H1 (cell line): ENCODE measurements around the gene LHFPL2.

ENCODE experiments used
- ATF2 ChIP-seq: IDR thresholded peaks from 2 replicates; pipeline ENCODE4 v1.6.1; 2012; ENCODE audit warnings: low read length, inconsistent platforms
- ATF3 ChIP-seq: IDR thresholded peaks from 2 replicates; pipeline ENCODE4 v1.6.1; 2011; ENCODE audit warnings: low read depth, mild to moderate bottlenecking, low read length; ENCODE audit not compliant: insufficient read depth
- CEBPB ChIP-seq: IDR thresholded peaks from 2 replicates; pipeline ENCODE4 v1.6.1; 2012; ENCODE audit warnings: low read depth, low read length
- EP300 ChIP-seq, 2 experiments: IDR thresholded peaks; 1 replicate in 1 of 2; 2 replicates in 1 of 2; pipeline ENCODE4 v1.6.1; 2011 to 2012; ENCODE audit warnings: low read depth in 2 of 2, low read length in 2 of 2, mild to moderate bottlenecking in 2 of 2, borderline replicate concordance in 1 of 2, inconsistent platforms in 1 of 2, moderate library complexity in 1 of 2
- EZH2 ChIP-seq: fragments of 200-600 bp; sonication (generic); IDR thresholded peaks from 2 replicates; pipeline ENCODE4 v1.7.1; 2012; ENCODE audit warnings: low read depth, mild to moderate bottlenecking, moderate library complexity, low read length, inconsistent platforms; ENCODE audit not compliant: severe bottlenecking
- GTF2F1 ChIP-seq: IDR thresholded peaks from 2 replicates; pipeline ENCODE4 v1.6.1; 2012; ENCODE audit warnings: low read depth, low read length, improper control_type of control experiment, borderline replicate concordance
- MAFK ChIP-seq: IDR thresholded peaks from 2 replicates; pipeline ENCODE4 v1.6.1; 2012; ENCODE audit warnings: low read depth, mild to moderate bottlenecking, improper control_type of control experiment, low read length
- MAX ChIP-seq: IDR thresholded peaks from 2 replicates; pipeline ENCODE4 v1.6.1; 2012; ENCODE audit warnings: inconsistent platforms
- NANOG ChIP-seq: IDR thresholded peaks from 2 replicates; pipeline ENCODE4 v1.6.1; 2011; ENCODE audit warnings: low read length, low read depth, mild to moderate bottlenecking, inconsistent platforms; ENCODE audit not compliant: insufficient read depth, poor library complexity, severe bottlenecking
- POLR2A ChIP-seq, 2 experiments: IDR thresholded peaks; 1 replicate in 1 of 2; 2 replicates in 1 of 2; pipeline ENCODE4 v1.6.1; 2011; ENCODE audit warnings: low read depth in 2 of 2, low read length in 2 of 2, mild to moderate bottlenecking in 2 of 2; ENCODE audit errors: control extremely low read depth in 1 of 2
- RFX5 ChIP-seq: IDR thresholded peaks from 2 replicates; pipeline ENCODE4 v1.6.1; 2011; ENCODE audit warnings: low read depth, low read length, improper control_type of control experiment, borderline replicate concordance
- TAF7 ChIP-seq: optimal IDR thresholded peaks from 2 replicates; pipeline ENCODE3; 2011; ENCODE audit warnings: low read depth, mild to moderate bottlenecking, inconsistent platforms, low read length, moderate library complexity, borderline replicate concordance
- USF2 ChIP-seq: IDR thresholded peaks from 2 replicates; pipeline ENCODE4 v1.6.1; 2011; ENCODE audit warnings: low read length, improper control_type of control experiment
- TF ChIP-seq, protein P1 (sequence below), 3 experiments: IDR thresholded peaks; 1 replicate in 2 of 3; 2 replicates in 1 of 3; pipeline versions ENCODE4 v1.5.1 to v1.6.1; 2011; ENCODE audit warnings: low read length in 3 of 3, mild to moderate bottlenecking in 3 of 3, inconsistent platforms in 2 of 3, low read depth in 1 of 3, moderate library complexity in 1 of 3; ENCODE audit not compliant: insufficient read depth in 1 of 3; ENCODE audit errors: control extremely low read depth in 1 of 3

- TF ChIP-seq, protein P1, sequence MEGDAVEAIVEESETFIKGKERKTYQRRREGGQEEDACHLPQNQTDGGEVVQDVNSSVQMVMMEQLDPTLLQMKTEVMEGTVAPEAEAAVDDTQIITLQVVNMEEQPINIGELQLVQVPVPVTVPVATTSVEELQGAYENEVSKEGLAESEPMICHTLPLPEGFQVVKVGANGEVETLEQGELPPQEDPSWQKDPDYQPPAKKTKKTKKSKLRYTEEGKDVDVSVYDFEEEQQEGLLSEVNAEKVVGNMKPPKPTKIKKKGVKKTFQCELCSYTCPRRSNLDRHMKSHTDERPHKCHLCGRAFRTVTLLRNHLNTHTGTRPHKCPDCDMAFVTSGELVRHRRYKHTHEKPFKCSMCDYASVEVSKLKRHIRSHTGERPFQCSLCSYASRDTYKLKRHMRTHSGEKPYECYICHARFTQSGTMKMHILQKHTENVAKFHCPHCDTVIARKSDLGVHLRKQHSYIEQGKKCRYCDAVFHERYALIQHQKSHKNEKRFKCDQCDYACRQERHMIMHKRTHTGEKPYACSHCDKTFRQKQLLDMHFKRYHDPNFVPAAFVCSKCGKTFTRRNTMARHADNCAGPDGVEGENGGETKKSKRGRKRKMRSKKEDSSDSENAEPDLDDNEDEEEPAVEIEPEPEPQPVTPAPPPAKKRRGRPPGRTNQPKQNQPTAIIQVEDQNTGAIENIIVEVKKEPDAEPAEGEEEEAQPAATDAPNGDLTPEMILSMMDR (IDR thresholded peaks at IDR 0.05; ENCODE audit: control extremely low read depth in 1 of 3, insufficient read depth in 1 of 3, low read depth in 1 of 3, low read length in 3 of 3) = no peak
- TF ChIP-seq RFX5 = no peak
- TF ChIP-seq MAX = no peak
- TF ChIP-seq TAF7 = no peak
- TF ChIP-seq MAFK = no peak
- no peak for TF ChIP-seq CEBPB
- no peak for TF ChIP-seq USF2
- TF ChIP-seq ATF2 = no peak
- TF ChIP-seq EP300 (IDR thresholded peaks at IDR 0.05; ENCODE audit: borderline replicate concordance in 1 of 2, low read depth in 2 of 2, low read length in 2 of 2) = no peak
- TF ChIP-seq ATF3 = no peak
- TF ChIP-seq NANOG = no peak
- TF ChIP-seq EZH2 = no peak
- no peak for TF ChIP-seq POLR2A (IDR thresholded peaks at IDR 0.05; ENCODE audit: control extremely low read depth in 1 of 2, low read depth in 2 of 2, low read length in 2 of 2)
- TF ChIP-seq GTF2F1 = no peak
These were observed 3.8 kb downstream of the LHFPL2 start for GRCh38 chr5:78644741-78645300.
